Epithelial cell of esophagus (primary cell): Measurements from ENCODE around the gene IQCC.

Experiments
- DNase-seq: peaks from one replicate; pipeline ENCODE4 v3.0.0; 2010; ENCODE audit warnings: low read depth
- H3K4me3 ChIP-seq: 2 replicates; pipeline ENCODE4 v1.5.1; 2011; ENCODE audit warnings: mild to moderate bottlenecking, low read length, control low read depth
- CTCF ChIP-seq: IDR thresholded peaks from 2 replicates; pipeline ENCODE4 v1.5.1; 2011; ENCODE audit warnings: low read depth, mild to moderate bottlenecking, low read length, control low read depth, inconsistent platforms; ENCODE audit not compliant: insufficient read depth; ENCODE audit errors: missing control alignments

IQCC gene

GRCh38 chr1:32224285-32224684 is 18.8 kb downstream of the IQCC start:
- no peak for TF ChIP-seq CTCF
- no peak overlapping the region for H3K4me3 ChIP-seq
- DNase-seq, result no peak

- no peak for TF ChIP-seq CTCF
- no peak for DNase-seq
- no peak overlapping the region for H3K4me3 ChIP-seq
Measured at GRCh38 chr1:32228771-32229170, 23.3 kb downstream of the IQCC start.

GRCh38 chr1:32231843-32232432 is 26.5 kb downstream of the IQCC start:
- no peak for TF ChIP-seq CTCF
- no peak for DNase-seq
- H3K4me3 ChIP-seq, result no peak overlapping the region

- H3K4me3 ChIP-seq, result no peak overlapping the region
- peak; percentile 62 for DNase-seq
- TF ChIP-seq CTCF, result no peak
Measured at GRCh38 chr1:32232558-32233304, 27.3 kb downstream of the IQCC start.

GRCh38 chr1:32234792-32235191 is 29.3 kb downstream of the IQCC start:
- DNase-seq, result no peak
- H3K4me3 ChIP-seq, result no peak overlapping the region
- TF ChIP-seq CTCF, result no peak

- no peak for TF ChIP-seq CTCF
- no peak for DNase-seq
- H3K4me3 ChIP-seq, result no peak overlapping the region
Measured at GRCh38 chr1:32239337-32239736, 33.9 kb downstream of the IQCC start.

GRCh38 chr1:32239790-32240139 is 34.3 kb downstream of the IQCC start:
- TF ChIP-seq CTCF, result no peak
- H3K4me3 ChIP-seq, result no peak overlapping the region
- DNase-seq, result no peak
